ENCODE measurements around the gene LRRC71. TPM values are rescaled to one million over a fixed set of nuclear protein-coding genes. Genes with fewer than 3 reads are reported as not detected.

LRRC71 gene
- total RNA-seq, 1 experiment from 2014 or later, result not detected

GRCh38 chr1:156935505-156936128 is 15.2 kb downstream of the LRRC71 start:
- in situ Hi-C loops (cut with HindIII; ENCODE audit: low pct_unique_long_range_greater_than_20kb, low sequenced_read_pairs), result no loop called here
- DNase-seq (ENCODE audit: low read depth, low spot score), result no peak

- no peak for DNase-seq (ENCODE audit: low read depth, low spot score)
- in situ Hi-C loops (cut with HindIII; ENCODE audit: low pct_unique_long_range_greater_than_20kb, low sequenced_read_pairs), result no loop called here
Measured at GRCh38 chr1:156936191-156936590, 15.8 kb downstream of the LRRC71 start.

DNA sequence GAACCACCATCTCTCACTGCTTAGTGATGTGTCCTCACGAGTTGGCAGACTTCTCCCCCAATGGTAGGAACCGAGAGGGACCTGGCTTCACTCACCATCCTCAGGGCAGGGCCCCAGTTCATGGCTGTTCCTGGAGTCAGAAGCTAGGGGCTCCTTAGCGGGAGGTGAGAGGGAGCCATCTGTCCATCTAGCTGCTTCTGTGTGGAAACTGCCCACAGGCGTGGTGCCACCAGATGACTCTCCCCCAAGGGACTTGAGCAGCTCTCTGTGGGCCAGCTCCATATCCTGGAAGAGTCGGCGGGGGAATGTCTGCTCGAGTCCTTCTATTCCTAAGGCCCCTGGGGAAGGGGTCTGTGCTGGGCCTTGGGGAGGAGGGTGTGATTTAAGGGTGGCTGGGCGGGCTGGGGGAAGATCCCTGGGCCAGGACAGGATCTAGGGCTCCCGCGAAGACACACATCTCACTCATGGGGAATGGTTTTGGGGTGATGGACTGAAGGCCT is 16.3 kb downstream of the LRRC71 start:
- in situ Hi-C loops (cut with HindIII; ENCODE audit: low pct_unique_long_range_greater_than_20kb, low sequenced_read_pairs), result no loop called here
- no peak for DNase-seq (ENCODE audit: low read depth, low spot score)

- in situ Hi-C loops (cut with HindIII; ENCODE audit: low pct_unique_long_range_greater_than_20kb, low sequenced_read_pairs), result no loop called here
Measured at GRCh38 chr1:156937883-156938282, 17.5 kb downstream of the LRRC71 start.

DNA sequence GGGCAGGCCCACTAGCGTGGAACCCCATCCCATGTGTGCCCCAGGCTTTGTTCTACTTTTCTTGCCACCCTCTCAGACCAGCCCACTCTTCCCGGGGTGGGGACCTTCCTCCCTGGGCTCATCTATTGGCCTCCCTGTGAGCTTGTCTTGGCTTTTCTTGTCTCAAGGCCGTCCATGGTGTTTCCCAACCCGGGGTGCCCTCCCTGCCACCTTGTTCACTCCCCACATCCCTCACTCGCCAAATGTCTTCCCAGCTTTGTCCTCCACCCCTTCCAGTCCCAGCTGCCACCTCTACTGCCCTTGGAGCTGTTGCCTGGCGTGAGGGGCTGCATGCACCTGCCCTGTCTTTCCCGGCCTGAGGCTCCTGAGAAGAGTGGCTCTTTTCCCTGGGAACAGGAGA is 18.4 kb downstream of the LRRC71 start:
- in situ Hi-C loops (cut with HindIII; ENCODE audit: low pct_unique_long_range_greater_than_20kb, low sequenced_read_pairs), result no loop called here
- no peak for DNase-seq (ENCODE audit: low read depth, low spot score)

More at GRCh38 chr1:156937883-156938282, 17.5 kb downstream of the LRRC71 start:
- DNase-seq (ENCODE audit: low read depth, low spot score), result no peak

DNA sequence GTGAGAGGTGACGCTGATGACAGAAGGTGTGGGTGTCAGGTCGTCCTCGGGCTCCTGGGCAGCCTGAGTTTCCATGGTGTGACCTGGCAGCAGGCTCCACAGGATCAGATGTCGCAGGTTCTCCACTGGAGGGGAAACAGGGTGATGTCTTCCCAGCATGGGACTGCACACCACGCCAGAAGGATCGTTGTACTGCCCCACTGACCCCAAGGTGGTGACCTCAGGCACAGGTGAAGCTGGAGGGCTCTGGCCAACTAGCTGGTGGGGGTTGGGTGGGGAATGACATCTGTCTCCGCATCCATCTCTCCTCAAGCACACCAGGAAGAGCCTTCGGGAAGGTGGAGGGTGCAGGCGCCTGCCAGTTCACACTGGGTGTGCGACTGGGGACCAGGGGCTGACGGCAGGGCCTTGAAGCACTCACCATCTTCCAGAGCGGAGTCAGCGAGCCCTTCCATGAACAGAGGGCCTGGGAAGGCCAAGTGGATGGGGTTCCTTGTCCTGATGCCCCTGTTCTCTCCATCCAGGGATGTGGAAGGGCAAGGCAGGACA is 19.4 kb downstream of the LRRC71 start:
- in situ Hi-C loops (cut with HindIII; ENCODE audit: low pct_unique_long_range_greater_than_20kb, low sequenced_read_pairs), result no loop called here
- DNase-seq (ENCODE audit: low read depth, low spot score), result no peak

- no peak for DNase-seq (ENCODE audit: low read depth, low spot score)
- in situ Hi-C loops (cut with HindIII; ENCODE audit: low pct_unique_long_range_greater_than_20kb, low sequenced_read_pairs), result no loop called here
Measured at GRCh38 chr1:156941675-156942074, 21.2 kb downstream of the LRRC71 start.

DNA sequence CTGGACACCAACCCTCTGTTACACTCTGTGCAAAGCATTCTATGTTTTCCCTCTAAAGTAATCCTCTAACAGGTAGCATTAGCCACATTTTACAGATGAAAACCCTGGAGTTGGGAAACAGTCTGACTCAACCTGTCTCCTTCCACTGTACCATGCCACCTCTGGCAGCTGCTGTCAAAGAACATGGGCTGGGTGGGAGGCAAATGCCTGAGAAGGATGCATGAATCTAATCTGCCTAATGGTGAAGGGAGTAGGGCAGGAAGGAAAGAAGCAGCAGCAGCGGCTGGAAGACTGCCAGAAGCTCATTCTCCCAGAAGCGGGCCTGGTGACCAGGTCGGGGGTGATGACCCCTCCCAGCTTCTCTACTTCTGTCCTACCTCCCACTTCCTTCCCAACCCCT is 21.7 kb downstream of the LRRC71 start:
- in situ Hi-C loops (cut with HindIII; ENCODE audit: low pct_unique_long_range_greater_than_20kb, low sequenced_read_pairs), result no loop called here
- no peak for DNase-seq (ENCODE audit: low read depth, low spot score)

- in situ Hi-C loops (cut with HindIII; ENCODE audit: low pct_unique_long_range_greater_than_20kb, low sequenced_read_pairs), result no loop called here
- no peak for DNase-seq (ENCODE audit: low read depth, low spot score)
Measured at GRCh38 chr1:156942576-156942975, 22.1 kb downstream of the LRRC71 start.

GRCh38 chr1:156943756-156944155 is 23.3 kb downstream of the LRRC71 start:
- DNase-seq (ENCODE audit: low read depth, low spot score), result no peak
- in situ Hi-C loops (cut with HindIII; ENCODE audit: low pct_unique_long_range_greater_than_20kb, low sequenced_read_pairs), result no loop called here

DNA sequence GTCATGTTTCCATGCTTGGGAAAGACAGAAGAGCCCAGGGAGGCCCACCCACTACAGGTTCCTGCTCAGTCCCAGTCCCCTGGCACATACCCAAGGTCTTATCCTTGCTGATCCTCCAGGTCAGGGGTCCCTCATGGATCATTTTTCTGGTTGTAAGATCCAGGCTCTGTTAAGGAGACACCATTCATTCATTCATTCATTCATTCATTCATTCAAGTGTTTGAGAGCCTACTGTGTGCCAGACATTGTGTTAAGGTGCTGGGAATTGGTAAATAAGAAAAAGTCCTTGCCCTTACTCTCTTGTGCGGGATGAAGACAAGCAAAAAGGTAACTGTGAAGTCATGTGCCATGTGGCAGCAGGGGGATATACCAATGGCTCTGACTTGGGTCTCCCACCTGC is 23.8 kb downstream of the LRRC71 start:
- DNase-seq (ENCODE audit: low read depth, low spot score), result no peak
- in situ Hi-C loops (cut with HindIII; ENCODE audit: low pct_unique_long_range_greater_than_20kb, low sequenced_read_pairs), result no loop called here

GRCh38 chr1:156944848-156945247 is 24.4 kb downstream of the LRRC71 start:
- in situ Hi-C loops (cut with HindIII; ENCODE audit: low pct_unique_long_range_greater_than_20kb, low sequenced_read_pairs), result no loop called here
- DNase-seq (ENCODE audit: low read depth, low spot score), result no peak

GRCh38 chr1:156945881-156946661 is 25.6 kb downstream of the LRRC71 start:
- DNase-seq (ENCODE audit: low read depth, low spot score), result peak; percentile 39
- in situ Hi-C loops (cut with HindIII; ENCODE audit: low pct_unique_long_range_greater_than_20kb, low sequenced_read_pairs), result no loop called here

- DNase-seq (ENCODE audit: low read depth, low spot score), result no peak
- in situ Hi-C loops (cut with HindIII; ENCODE audit: low pct_unique_long_range_greater_than_20kb, low sequenced_read_pairs), result no loop called here
Measured at GRCh38 chr1:156947127-156947526, 26.7 kb downstream of the LRRC71 start.

GRCh38 chr1:156947818-156948525 is 27.5 kb downstream of the LRRC71 start:
- DNase-seq (ENCODE audit: low read depth, low spot score), result no peak
- in situ Hi-C loops (cut with HindIII; ENCODE audit: low pct_unique_long_range_greater_than_20kb, low sequenced_read_pairs), result no loop called here

GRCh38 chr1:156948708-156949107 is 28.3 kb downstream of the LRRC71 start:
- DNase-seq (ENCODE audit: low read depth, low spot score), result peak; percentile 38
- in situ Hi-C loops (cut with HindIII; ENCODE audit: low pct_unique_long_range_greater_than_20kb, low sequenced_read_pairs), result no loop called here

DNA sequence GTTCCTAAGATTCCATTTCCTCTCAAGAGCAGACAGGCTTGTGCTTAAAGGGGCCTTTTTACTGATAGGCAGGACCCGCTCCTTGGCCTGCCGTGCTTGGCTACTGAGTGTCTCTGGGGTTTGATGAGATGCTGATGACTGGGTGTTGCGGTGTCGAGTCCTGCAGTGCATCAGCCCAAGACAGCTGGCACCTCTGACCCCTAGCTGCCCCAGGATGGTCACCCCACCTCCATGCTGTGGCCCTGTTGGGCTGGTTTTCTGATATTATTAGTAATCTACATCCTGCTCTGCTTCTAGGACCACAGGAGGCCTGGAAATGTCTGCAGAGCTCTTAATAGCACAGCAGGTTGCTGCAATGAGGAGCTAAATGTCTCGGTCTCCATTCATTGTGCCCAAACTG is 28.7 kb downstream of the LRRC71 start:
- no peak for DNase-seq (ENCODE audit: low read depth, low spot score)

DNA sequence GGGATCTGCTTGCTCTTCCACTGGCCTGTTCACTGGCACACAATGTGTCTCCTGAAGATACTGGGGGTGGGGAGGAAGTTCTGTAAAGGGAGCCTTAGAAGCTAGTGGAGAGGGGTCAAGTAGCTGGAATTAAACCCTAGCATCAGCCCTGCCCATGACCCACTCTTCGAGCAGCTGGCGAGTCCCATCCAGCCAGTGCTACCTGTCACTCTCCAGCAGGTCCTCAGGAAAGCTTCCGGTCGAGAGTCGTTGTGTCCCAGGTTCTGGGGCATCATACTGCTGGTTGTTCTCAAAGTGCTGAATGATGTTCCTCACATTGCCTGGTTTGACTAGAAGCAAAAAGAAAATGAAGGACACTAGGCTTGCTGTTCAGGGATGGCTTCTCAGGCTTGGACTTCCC is 30.9 kb downstream of the LRRC71 start:
- in situ Hi-C loops (cut with HindIII; ENCODE audit: low pct_unique_long_range_greater_than_20kb, low sequenced_read_pairs), result no loop called here
- DNase-seq (ENCODE audit: low read depth, low spot score), result no peak

More for the DNA sequence above, 28.7 kb downstream of the LRRC71 start:
- in situ Hi-C loops (cut with HindIII; ENCODE audit: low pct_unique_long_range_greater_than_20kb, low sequenced_read_pairs), result no loop called here

Measured in SK-MEL-5 (cell line).